Ishikawa (cell line): Measurements from ENCODE around the gene TELO2.

ENCODE experiments used
- CEBPB ChIP-seq: IDR thresholded peaks from 2 replicates; pipeline ENCODE4 v1.6.1; 2012
- CREB1 ChIP-seq: IDR thresholded peaks from 2 replicates; pipeline ENCODE4 v1.6.1; 2012; ENCODE audit warnings: low read depth
- EGR1 ChIP-seq: IDR thresholded peaks from 2 replicates; pipeline ENCODE4 v1.6.1; 2012
- EP300 ChIP-seq: IDR thresholded peaks from 2 replicates; pipeline ENCODE4 v1.6.1; 2012; ENCODE audit warnings: borderline replicate concordance
- FOXM1 ChIP-seq: IDR thresholded peaks from 2 replicates; pipeline ENCODE4 v1.6.1; 2012; ENCODE audit warnings: low read depth, borderline replicate concordance
- NFIC ChIP-seq: IDR thresholded peaks from 2 replicates; pipeline ENCODE4 v1.6.1; 2012
- RAD21 ChIP-seq: IDR thresholded peaks from 2 replicates; pipeline ENCODE4 v1.6.1; 2012; ENCODE audit warnings: low read depth
- REST ChIP-seq: IDR thresholded peaks from 2 replicates; pipeline ENCODE4 v1.6.1; 2012; ENCODE audit warnings: low read depth, mild to moderate bottlenecking
- TAF1 ChIP-seq: IDR thresholded peaks from 2 replicates; pipeline ENCODE4 v1.6.1; 2012; ENCODE audit warnings: low read depth, mild to moderate bottlenecking
- TCF12 ChIP-seq: IDR thresholded peaks from 2 replicates; pipeline ENCODE4 v1.6.1; 2012; ENCODE audit warnings: low read depth
- TEAD4 ChIP-seq: IDR thresholded peaks from 2 replicates; pipeline ENCODE4 v1.6.1; 2012
- USF1 ChIP-seq: IDR thresholded peaks from 2 replicates; pipeline ENCODE4 v1.6.1; 2012
- YY1 ChIP-seq: IDR thresholded peaks from 2 replicates; pipeline ENCODE4 v1.6.1; 2012; ENCODE audit warnings: low read depth
- ZBTB7A ChIP-seq: IDR thresholded peaks from 2 replicates; pipeline ENCODE4 v1.6.1; 2012; ENCODE audit warnings: low read depth
- TF ChIP-seq, protein P1 (sequence below): IDR thresholded peaks from 2 replicates; pipeline ENCODE4 v1.6.1; 2012

TELO2 gene

DNA sequence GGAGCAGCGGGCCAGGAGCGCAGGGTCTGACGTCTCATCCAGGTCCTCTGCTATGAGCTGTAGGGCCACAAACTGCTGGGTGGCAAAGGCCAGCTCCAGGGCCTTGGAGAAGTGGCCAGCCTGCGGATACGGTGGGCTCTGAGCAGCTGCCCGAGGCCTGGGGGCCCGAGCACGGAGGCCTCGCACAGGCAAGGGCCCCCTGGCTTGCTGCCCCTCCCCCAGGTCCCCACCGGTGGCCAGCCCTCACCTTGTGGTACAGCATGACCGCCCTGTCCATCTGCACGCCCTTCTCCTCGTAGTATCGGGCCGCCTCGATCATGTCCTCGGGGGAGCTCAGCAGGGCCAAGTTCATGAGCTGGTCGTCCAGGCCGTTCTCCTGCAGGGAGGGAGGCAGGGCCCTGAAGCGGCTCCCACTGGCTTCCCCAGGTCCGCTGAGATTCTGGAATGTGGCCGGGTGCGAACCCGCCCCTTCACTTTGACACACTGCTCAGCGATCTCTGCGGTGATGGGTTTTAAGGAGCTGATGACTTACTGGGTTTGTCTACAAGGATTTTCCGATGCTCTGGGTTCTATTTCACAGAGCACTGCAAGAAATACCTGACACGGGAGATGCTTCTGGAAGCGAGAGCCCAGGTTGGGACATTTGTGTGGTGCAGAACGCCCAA is 30.6 kb downstream of the TELO2 start:
- TF ChIP-seq TAF1, result no peak
- no peak for TF ChIP-seq REST
- TF ChIP-seq RAD21, result no peak
- TF ChIP-seq ZBTB7A, result no peak
- TF ChIP-seq TEAD4, result no peak
- no peak for TF ChIP-seq NFIC
- TF ChIP-seq, protein P1, sequence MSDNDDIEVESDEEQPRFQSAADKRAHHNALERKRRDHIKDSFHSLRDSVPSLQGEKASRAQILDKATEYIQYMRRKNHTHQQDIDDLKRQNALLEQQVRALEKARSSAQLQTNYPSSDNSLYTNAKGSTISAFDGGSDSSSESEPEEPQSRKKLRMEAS, result no peak
- TF ChIP-seq USF1, result no peak
- TF ChIP-seq CREB1, result no peak
- TF ChIP-seq YY1, result no peak
- no peak for TF ChIP-seq EGR1
- TF ChIP-seq FOXM1, result no peak
- no peak for TF ChIP-seq EP300
- no peak for TF ChIP-seq CEBPB

- TF ChIP-seq CREB1 (no peak), ZBTB7A (no peak), EP300 (no peak), TAF1 (no peak), YY1 (no peak), NFIC (no peak), CEBPB (no peak), REST (no peak), EGR1 (no peak), RAD21 (no peak), USF1 (no peak), TCF12 (no peak), TEAD4 (no peak), FOXM1 (no peak)
- TF ChIP-seq, protein P1, result no peak
Measured at GRCh38 chr16:1524366-1524765, 31.2 kb downstream of the TELO2 start.

GRCh38 chr16:1525871-1526607 is 32.9 kb downstream of the TELO2 start:
- TF ChIP-seq ZBTB7A (no peak), TCF12 (no peak), NFIC (no peak), EP300 (no peak), REST (no peak), CREB1 (no peak), TEAD4 (no peak), USF1 (no peak), YY1 (no peak), EGR1 (no peak), TAF1 (no peak)
- TF ChIP-seq, protein P1, result no peak
